ENCODE measurements around the gene NIPSNAP2.

Gene NIPSNAP2

DNA sequence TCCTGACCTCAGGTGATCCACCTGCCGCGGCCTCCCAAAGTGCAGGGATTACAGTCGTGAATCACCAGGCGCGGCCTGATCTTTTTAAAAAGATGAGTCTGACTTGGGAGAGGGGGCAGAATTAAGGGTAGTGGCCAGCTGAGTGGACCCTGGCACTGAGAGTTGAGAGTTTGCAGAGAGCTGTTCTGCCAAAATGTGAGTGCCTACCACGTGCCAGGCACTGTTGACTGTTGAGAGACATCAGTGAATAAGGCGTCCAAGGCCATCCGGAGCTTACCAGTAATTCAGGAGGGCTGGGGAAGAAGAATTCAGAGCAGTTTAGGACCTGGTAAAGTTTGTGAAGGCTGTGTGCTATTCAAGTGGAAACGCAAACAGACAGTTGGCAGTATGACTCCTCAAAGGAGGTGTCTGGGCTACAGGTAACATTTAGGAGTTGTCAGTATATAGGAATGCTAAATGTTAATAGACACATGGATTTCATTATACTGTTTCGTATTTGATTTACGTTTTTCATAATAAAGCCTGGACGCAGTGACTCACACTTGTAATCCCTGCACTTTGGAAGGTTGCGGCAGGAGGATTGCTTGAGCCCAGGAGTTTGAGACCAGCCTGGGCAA, 1.5 kb downstream of the NIPSNAP2 start:
- Mint-ChIP-seq H3K36me3 (ENCODE audit: low read depth) (peaks cover 27% of the 10 kb centered on the region), H3K27ac (no peak overlapping the region), H3K4me1 (ENCODE audit: low read depth) (peaks cover 29% of the 10 kb centered on the region)

DNA sequence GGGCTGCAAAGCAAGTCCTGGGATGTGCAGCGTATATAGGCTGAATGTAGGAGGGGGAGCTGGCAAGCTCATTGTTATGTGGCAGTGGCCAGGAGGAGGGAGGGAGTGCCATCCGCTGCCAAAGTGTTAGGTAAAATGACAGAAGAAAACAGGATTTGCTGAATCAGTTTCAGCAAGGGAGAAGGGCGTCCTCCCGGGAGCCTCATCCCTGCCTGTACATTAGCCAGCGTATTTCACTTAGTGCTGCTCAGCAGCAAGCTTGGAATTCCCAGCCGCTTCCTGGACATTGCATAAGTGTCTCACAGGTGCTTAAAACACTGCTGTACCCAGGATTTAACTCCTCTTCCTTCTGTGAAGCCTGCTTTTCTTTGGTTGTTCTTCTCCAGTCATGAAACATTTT, 2.5 kb downstream of the NIPSNAP2 start:
- peak overlapping the region; percentile 71 for H3K27ac Mint-ChIP-seq
- H3K4me1 Mint-ChIP-seq (ENCODE audit: low read depth) = peaks cover 29% of the 10 kb centered on the region
- peaks cover 27% of the 10 kb centered on the region for H3K36me3 Mint-ChIP-seq (ENCODE audit: low read depth)
- H3K4me3 Mint-ChIP-seq = no peak overlapping the region
- H3K9me3 Mint-ChIP-seq = no peaks in the 10 kb centered on the region
- H3K27me3 Mint-ChIP-seq = no peaks in the 10 kb centered on the region

More for the DNA sequence above, 1.5 kb downstream of the NIPSNAP2 start:
- H3K4me3 Mint-ChIP-seq = peak overlapping the region; percentile 89
- H3K27me3 Mint-ChIP-seq = no peaks in the 10 kb centered on the region
- H3K9me3 Mint-ChIP-seq = no peaks in the 10 kb centered on the region

DNA sequence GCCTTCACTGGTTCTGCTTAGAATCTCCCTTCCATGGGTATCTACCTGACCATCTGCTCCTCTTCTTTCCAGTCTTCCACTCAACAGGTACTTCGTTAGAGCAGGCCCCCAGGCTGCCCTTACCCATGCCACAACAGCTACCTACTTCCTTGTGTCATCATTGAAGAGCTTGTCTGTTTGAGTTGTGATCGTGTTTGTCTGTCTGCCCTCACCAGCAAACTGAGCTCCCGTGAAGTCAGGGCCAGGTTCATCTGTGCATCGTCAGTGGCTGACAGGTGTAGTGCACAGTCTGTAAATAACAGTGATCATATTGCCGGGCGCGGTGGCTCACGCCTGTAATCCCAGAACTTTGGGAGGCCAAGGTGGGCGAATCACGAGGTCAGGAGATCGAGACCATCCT, 5.0 kb downstream of the NIPSNAP2 start:
- H3K4me3 Mint-ChIP-seq = no peak overlapping the region
- no peak overlapping the region for H3K27ac Mint-ChIP-seq

DNA sequence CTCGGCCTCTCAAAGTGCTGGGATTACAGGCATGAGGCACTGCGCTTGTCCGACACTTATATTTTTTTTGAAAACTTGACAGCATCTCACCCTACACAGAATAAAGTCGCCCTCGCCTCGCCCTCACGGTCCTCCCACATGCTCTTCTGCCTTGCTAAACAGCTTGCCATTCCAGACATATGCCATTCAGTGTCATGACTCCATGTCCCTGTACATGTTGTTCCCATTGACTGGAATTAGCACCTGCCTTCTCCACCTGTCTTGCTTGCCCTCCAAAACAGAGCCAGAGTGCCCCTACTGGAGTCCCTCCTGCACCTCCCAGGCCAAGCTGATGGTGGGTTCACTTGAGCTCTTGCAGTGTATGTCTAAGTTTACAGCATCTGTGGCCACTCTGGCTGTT, 6.2 kb downstream of the NIPSNAP2 start:
- Mint-ChIP-seq H3K27me3 (no peaks in the 10 kb centered on the region), H3K36me3 (ENCODE audit: low read depth) (peaks cover 27% of the 10 kb centered on the region), H3K4me3 (no peak overlapping the region), H3K9me3 (no peaks in the 10 kb centered on the region), H3K27ac (no peak overlapping the region), H3K4me1 (ENCODE audit: low read depth) (peaks cover 18% of the 10 kb centered on the region)

More for the DNA sequence above, 5.0 kb downstream of the NIPSNAP2 start:
- H3K9me3 Mint-ChIP-seq = no peaks in the 10 kb centered on the region
- peaks cover 27% of the 10 kb centered on the region for H3K36me3 Mint-ChIP-seq (ENCODE audit: low read depth)
- H3K4me1 Mint-ChIP-seq (ENCODE audit: low read depth) = peaks cover 18% of the 10 kb centered on the region
- H3K27me3 Mint-ChIP-seq = no peaks in the 10 kb centered on the region

DNA sequence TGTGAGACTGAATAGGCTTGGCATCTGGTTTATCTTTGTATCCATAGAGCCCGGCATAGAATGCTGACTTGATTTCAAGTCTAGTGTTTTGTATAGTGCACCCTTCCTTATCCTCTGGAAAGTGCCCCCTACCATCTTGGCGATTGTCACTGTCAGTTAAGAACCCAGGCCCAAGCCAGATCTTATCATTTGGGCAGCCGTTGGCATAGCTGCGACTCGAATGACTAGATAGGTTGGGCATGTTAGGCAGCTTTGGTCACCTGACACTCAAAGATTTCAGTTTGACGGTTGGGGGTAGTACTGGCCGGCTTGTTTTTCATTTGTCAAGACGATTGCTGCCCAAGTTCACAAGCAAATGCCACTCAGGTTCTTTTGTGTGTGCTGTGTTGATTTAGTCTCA, 6.6 kb downstream of the NIPSNAP2 start:
- no peak overlapping the region for H3K4me3 Mint-ChIP-seq
- H3K36me3 Mint-ChIP-seq (ENCODE audit: low read depth) = peaks cover 24% of the 10 kb centered on the region
- H3K9me3 Mint-ChIP-seq = no peaks in the 10 kb centered on the region
- H3K27ac Mint-ChIP-seq = no peak overlapping the region
- H3K27me3 Mint-ChIP-seq = no peaks in the 10 kb centered on the region
- peaks cover 14% of the 10 kb centered on the region for H3K4me1 Mint-ChIP-seq (ENCODE audit: low read depth)

DNA sequence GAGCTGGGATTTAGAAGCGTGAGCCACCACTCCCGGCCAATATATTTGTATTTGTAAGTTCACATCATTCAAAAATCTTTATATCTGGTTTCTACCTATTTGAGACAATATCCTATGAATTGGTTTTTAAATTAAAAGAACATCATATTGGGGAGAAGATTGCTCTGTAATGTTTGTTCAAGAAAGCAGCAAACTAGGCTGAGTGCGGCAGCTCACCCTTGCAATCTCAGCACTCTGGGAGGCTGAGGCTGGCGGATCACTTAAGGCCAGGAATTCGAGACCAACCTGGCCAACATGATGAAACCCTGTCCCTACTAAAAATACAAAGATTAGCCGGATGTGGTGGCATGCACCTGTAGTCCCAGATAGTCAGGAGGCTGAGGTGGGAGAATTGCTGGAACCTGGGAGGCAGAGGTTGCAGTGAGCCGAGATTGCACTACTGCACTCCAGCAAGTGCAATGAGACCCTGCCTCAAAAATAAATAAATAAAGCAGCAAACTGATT, 9.4 kb downstream of the NIPSNAP2 start:
- Mint-ChIP-seq H3K27me3 (no peaks in the 10 kb centered on the region), H3K9me3 (no peaks in the 10 kb centered on the region), H3K4me1 (ENCODE audit: low read depth) (peaks cover 9% of the 10 kb centered on the region), H3K36me3 (ENCODE audit: low read depth) (peaks cover 24% of the 10 kb centered on the region), H3K4me3 (no peak overlapping the region), H3K27ac (no peak overlapping the region)

DNA sequence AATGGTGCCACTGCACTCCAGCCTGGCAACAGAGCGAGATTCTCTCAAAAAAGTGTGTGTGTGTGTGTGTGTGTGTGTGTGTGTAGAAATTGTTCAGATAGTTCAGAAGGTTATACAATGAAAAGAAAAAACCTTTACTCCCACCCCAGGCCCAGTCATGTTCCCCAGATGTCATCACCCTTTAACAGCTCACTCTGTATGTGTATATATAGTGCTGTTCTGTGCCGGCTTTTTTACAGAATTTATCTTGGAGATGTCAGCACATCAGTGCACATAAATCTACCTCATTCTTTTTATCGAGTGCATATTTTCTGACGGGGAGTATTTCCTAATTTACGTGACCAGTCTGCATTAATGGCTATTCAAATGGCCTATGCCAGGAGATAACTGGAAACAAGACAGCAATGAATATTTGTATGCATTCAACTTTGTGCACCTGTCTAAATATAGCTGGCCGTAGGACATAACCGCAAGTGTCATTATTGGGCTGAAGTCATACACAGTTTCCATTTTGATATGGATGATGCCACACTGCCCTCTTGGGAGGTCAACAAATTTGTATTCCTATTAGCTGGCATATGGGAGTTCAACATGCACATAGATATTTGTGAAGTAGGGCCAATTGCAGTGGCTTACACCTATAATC, 11.7 kb downstream of the NIPSNAP2 start:
- H3K9me3 Mint-ChIP-seq = no peaks in the 10 kb centered on the region
- H3K4me1 Mint-ChIP-seq (ENCODE audit: low read depth) = no peaks in the 10 kb centered on the region
- no peak overlapping the region for H3K4me3 Mint-ChIP-seq
- peaks cover 28% of the 10 kb centered on the region for H3K36me3 Mint-ChIP-seq (ENCODE audit: low read depth)
- H3K27me3 Mint-ChIP-seq = no peaks in the 10 kb centered on the region
- no peak overlapping the region for H3K27ac Mint-ChIP-seq

DNA sequence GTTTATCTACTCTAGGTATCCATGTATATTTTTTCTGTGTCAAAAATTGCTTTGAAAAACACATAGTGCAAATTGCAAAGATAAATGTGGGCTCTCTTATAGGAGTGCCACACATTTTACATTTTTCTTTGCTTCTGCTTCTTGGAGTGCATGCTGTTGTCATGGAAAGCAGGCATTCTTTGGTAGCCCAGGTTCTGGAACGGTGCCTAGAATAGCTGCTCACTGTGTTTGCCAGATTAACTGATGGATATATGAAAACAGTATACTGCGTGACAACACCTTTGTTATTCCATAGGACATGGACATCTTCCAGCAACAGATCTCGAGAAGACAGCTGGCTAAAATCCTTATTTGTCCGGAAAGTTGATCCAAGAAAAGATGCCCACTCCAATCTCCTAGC, 13.4 kb downstream of the NIPSNAP2 start:
- no peak overlapping the region for H3K4me3 Mint-ChIP-seq
- H3K27me3 Mint-ChIP-seq = no peaks in the 10 kb centered on the region
- H3K4me1 Mint-ChIP-seq (ENCODE audit: low read depth) = no peaks in the 10 kb centered on the region
- peaks cover 34% of the 10 kb centered on the region for H3K36me3 Mint-ChIP-seq (ENCODE audit: low read depth)
- H3K9me3 Mint-ChIP-seq = no peaks in the 10 kb centered on the region
- no peak overlapping the region for H3K27ac Mint-ChIP-seq

DNA sequence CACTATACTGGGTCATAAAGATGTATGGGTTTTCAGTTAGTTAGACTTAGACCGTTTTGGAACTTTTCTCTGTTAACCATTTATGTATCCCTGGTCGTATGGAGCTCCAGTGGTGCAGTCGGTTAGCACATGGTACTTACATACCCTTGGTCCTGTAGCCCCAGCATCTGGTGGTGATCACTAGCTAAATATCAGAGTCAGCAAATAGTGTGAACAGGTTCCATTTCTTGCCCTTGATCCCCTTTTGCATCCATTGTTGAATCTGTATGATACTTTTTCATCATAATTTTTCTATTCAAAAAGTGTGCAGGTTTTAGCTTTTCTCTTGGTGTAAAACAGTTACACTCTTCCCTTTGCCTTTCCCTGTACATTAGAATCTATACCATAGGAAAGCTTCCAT, 15.9 kb downstream of the NIPSNAP2 start:
- H3K27ac Mint-ChIP-seq = no peak overlapping the region
- H3K4me3 Mint-ChIP-seq = no peak overlapping the region
- H3K4me1 Mint-ChIP-seq (ENCODE audit: low read depth) = no peaks in the 10 kb centered on the region
- H3K36me3 Mint-ChIP-seq (ENCODE audit: low read depth) = peaks cover 45% of the 10 kb centered on the region
- no peaks in the 10 kb centered on the region for H3K9me3 Mint-ChIP-seq
- no peaks in the 10 kb centered on the region for H3K27me3 Mint-ChIP-seq

DNA sequence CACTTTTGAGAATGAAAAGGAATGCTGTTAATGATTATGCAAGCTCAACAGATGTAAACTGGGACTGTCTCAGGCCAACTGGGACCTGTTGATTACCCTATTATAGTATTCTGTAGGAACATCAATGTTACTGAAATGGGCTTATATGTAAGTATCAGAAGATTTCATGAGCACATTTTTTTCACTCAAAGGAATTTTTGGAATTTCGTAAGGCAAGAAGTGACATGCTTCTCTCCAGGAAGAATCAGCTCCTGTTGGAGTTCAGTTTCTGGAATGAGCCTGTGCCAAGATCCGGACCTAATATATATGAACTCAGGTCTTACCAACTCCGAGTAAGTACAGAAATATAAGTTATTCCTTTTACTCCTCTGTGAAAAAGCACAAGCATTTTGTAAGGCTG, 19.2 kb downstream of the NIPSNAP2 start:
- no peaks in the 10 kb centered on the region for H3K4me1 Mint-ChIP-seq (ENCODE audit: low read depth)
- H3K27ac Mint-ChIP-seq = no peak overlapping the region
- H3K9me3 Mint-ChIP-seq = no peaks in the 10 kb centered on the region
- H3K36me3 Mint-ChIP-seq (ENCODE audit: low read depth) = peaks cover 49% of the 10 kb centered on the region
- no peaks in the 10 kb centered on the region for H3K27me3 Mint-ChIP-seq
- H3K4me3 Mint-ChIP-seq = no peak overlapping the region

DNA sequence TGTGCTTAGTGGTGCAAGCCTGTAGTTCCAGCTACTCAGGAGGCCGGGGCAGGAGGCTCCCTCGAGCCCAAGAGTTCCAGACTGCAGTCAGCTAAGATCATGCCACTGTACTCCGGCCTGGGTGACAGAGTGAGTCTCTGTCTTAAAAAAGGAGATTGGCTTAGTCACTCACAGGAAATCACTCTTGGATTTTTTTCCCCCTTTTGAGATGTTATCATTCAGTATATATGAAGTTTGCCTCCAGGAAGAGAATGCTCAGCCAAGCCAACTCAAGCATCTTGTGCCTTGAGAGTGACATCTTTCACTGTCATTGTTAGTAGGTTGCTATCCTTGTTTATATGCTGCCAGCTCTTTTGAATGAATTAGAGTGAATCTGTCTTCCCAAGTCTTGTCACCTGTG, 28.0 kb downstream of the NIPSNAP2 start:
- Mint-ChIP-seq H3K27ac (no peak overlapping the region), H3K36me3 (ENCODE audit: low read depth) (peaks cover 51% of the 10 kb centered on the region), H3K4me3 (no peak overlapping the region)

DNA sequence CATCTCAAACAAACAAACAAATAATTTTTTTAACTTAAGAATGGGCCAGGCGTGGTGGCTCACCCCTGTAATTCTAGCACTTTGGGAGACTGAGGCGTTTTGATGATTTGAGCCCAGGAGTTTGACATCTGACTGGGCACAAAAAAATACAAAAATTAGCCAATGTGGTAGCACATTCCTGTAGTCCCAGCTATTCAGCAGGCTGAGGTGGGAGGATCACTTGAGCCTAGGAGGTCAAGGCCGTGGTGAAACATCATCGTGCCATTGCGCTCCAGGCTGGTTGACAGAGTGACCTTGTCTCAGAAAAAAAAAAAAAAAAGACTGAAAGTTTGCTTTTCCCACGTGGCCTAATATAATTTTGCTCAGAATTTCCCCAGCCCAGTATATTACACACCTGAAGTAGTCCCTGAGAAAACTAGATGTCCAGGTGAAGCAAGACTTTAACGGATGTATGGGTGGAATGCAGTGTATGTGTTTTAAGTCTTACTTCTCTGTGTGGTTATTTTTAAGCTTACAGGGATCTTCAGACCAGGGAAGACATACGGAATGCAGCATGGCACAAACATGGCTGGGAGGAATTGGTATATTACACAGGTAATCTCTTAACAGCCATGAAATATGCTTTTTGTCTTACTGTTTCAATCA, 32.6 kb downstream of the NIPSNAP2 start:
- no peak overlapping the region for H3K27ac Mint-ChIP-seq
- peaks cover 19% of the 10 kb centered on the region for H3K4me1 Mint-ChIP-seq (ENCODE audit: low read depth)
- H3K27me3 Mint-ChIP-seq = no peaks in the 10 kb centered on the region
- H3K36me3 Mint-ChIP-seq (ENCODE audit: low read depth) = peaks cover 48% of the 10 kb centered on the region
- no peak overlapping the region for H3K4me3 Mint-ChIP-seq
- no peaks in the 10 kb centered on the region for H3K9me3 Mint-ChIP-seq

More for the DNA sequence above, 28.0 kb downstream of the NIPSNAP2 start:
- Mint-ChIP-seq H3K9me3 (no peaks in the 10 kb centered on the region), H3K27me3 (no peaks in the 10 kb centered on the region), H3K4me1 (ENCODE audit: low read depth) (no peaks in the 10 kb centered on the region)

DNA sequence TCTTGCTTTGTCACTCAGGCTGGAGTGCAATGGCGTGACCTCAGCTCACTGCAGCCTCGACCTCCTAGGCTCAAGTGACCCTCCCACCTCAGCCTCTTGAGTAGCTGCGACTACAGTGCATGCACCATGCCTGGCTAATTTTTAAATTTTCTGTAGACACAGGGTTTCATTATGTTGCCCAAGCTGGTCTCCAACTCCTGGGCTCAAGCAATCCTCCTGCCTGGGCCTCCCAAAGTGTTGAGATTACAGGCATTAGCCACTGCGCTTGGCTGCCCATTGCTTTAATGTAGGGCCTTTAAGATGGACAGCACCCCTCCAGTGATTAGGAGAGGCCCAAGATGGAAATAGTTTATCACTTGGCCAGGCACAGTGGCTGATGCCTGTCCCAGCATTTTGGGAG, 39.4 kb downstream of the NIPSNAP2 start:
- Mint-ChIP-seq H3K4me3 (no peak overlapping the region), H3K9me3 (no peaks in the 10 kb centered on the region), H3K4me1 (ENCODE audit: low read depth) (peaks cover 18% of the 10 kb centered on the region), H3K27me3 (no peaks in the 10 kb centered on the region), H3K27ac (no peak overlapping the region), H3K36me3 (ENCODE audit: low read depth) (peaks cover 15% of the 10 kb centered on the region)

DNA sequence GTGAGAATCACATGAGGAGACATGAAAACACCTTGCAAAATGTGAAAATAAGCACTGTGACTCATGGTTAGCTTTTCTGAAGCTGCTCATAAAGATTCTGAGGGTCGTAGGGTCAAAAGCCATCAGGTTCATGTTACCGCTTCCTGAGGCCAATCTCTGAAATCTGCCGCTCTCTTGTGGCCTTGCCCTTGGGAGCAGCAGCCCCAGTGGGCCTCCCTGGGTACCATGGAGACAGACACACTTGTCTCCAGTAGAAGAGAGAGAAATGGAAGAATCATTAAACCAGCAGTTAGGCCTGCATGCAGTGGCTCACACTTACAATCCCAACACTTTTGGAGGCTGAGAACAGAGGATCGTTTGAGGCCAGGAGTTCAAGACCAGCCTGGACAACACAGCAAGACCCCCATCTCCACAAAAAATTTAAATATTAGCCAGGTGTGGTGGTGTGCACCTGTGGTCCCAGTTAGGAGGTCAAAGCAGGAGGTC, 42.8 kb downstream of the NIPSNAP2 start:
- H3K27me3 Mint-ChIP-seq = no peaks in the 10 kb centered on the region
- H3K27ac Mint-ChIP-seq = no peak overlapping the region

DNA sequence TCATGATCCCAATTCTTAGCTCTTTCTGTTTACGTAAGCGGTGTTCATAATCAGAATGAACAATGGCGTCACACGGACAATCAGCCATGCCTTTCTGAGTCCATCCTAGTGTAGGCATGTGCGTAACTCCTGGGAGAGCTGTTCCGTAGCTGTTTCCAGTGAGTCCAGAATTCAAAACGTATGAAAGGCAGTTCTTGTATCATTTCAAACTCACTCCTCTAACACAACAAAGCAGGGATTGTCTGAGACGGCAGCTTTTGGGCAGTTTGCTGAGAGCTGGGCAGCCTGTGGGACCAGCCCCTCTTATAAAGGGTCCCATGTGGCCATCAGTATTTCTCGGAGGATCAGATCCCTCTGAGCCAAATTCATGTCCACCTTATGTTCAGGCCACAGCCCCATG, 43.5 kb downstream of the NIPSNAP2 start:
- no peaks in the 10 kb centered on the region for H3K27me3 Mint-ChIP-seq
- no peak overlapping the region for H3K27ac Mint-ChIP-seq
- no peaks in the 10 kb centered on the region for H3K9me3 Mint-ChIP-seq
- no peak overlapping the region for H3K4me3 Mint-ChIP-seq
- peaks cover 14% of the 10 kb centered on the region for H3K36me3 Mint-ChIP-seq (ENCODE audit: low read depth)
- H3K4me1 Mint-ChIP-seq (ENCODE audit: low read depth) = no peaks in the 10 kb centered on the region

More for the DNA sequence above, 42.8 kb downstream of the NIPSNAP2 start:
- Mint-ChIP-seq H3K4me3 (no peak overlapping the region), H3K36me3 (ENCODE audit: low read depth) (peaks cover 12% of the 10 kb centered on the region), H3K4me1 (ENCODE audit: low read depth) (no peaks in the 10 kb centered on the region), H3K9me3 (no peaks in the 10 kb centered on the region)

Data from stimulated activated naive CD8-positive, alpha-beta T cell treated with anti-CD3 and anti-CD28 coated beads, Interleukin-15, Interleukin-2, amounts not matched to agents 100 ng/mL and 50 ng/mL, for 24 hours (primary cell).